HL-60/S4 (cell line): ENCODE measurements around the gene SIPA1L3.

ENCODE experiments used
- in situ Hi-C: fragments of 300-500 bp; cut with MboI; formaldehyde crosslinking; loops from 2 replicates; pipeline ENCODE4 v1.14.3; 2022; ENCODE audit warnings: low sequenced_read_pairs

The SIPA1L3 gene

DNA sequence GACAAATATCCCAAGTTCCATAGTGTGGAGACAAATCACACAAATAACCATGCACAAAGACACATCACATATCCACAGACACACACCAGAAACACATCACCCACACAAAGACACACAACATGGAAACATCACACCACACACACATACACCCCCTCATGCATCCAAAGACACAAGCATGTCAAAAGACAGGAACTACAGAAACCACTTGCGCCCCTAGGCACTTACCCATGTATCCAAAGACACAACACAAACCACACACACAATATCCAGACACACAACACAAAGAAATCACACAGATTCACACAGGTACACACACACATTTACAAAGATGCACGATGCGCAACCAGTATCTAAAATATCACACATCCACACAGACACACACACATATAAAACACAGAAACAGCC lies 316.1 kb downstream of the SIPA1L3 start:
- in situ Hi-C loops, result no loop called here

DNA sequence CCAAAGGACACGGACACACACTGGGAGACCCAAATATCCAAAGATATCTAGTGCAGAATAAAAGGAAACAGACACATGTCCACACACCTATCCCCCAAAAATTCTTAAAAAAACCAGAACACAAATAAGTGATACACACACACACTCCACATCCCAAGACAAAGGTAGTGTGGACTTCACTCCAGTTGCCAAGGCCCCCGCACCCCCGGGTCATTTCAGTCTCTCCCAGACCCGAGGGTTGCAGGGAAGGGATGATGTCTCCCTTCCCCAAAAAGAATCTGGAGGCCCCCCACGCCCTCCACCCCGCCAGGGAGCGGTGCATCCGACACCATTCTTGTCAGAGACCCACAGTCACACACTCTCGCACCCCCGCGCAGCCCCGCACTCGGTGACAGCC lies 316.6 kb downstream of the SIPA1L3 start:
- in situ Hi-C loops, result no loop called here

DNA sequence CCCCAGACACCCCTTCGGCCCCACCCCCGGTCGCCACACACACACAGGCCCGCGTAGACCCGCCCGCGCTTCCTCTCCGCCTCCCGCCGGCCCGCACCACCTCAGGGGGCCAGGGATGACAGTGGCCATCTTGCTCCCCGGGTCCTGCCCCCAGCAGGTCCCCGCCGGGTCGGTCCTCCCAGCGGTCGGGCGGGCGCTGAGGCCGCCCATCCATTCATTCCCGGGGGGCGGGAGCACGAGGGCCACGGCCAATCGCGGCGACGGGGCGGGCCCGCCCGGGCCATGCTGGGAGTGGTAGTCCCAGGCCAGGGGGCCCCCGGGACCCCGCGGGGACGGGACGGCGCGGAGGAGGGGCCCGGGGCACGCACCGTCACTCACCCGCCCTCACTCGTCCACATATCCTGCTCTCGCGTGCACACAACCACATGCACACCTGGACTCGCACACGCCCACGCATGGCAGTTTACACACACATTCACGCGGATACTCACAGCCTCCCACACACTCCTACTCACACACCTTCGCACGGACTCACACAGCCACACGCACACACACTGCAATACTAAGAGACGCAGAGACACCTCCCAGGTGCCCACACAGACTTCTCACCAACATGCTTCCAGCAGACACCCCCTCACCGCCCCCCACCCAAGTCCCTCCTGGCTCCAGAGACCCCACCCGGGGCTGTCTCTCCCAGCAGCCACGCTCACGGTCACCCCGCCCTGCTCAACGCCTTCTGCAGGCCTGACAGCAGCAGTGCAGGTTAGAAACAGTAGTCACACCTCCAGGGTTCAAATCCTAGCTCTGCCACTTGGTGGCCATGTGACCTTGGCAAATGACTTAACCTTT lies 317.2 kb downstream of the SIPA1L3 start, which contains the start of gene DPF1:
DPF1 (minus strand) TSS at position 209 of the 849 bp plus-strand sequence; CDS start at position 129, 80 bp downstream.
- in situ Hi-C loops, result no loop called here

DNA sequence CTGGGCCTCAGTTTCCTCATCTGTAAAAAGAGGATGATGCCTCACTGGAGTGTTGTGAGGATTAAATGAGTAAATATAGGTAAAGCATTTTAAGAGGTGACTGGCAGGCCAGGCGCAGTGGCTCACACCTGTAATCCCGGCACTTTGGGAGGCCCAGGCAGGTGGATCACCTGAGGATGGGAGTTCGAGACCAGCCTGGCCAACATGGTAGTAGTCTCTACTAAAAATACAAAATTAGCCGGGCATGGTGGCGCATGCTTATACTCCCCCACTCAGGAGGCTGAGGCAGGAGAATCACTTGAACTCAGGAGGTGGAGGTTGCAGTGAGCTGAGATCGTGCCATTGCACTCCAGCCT lies 317.8 kb downstream of the SIPA1L3 start:
- in situ Hi-C loops, result loop anchor here (25.0 kb wide), 1 partner anchor 712 kb away; the partner anchor contains the start of genes MRPS12 and SARS2

DNA sequence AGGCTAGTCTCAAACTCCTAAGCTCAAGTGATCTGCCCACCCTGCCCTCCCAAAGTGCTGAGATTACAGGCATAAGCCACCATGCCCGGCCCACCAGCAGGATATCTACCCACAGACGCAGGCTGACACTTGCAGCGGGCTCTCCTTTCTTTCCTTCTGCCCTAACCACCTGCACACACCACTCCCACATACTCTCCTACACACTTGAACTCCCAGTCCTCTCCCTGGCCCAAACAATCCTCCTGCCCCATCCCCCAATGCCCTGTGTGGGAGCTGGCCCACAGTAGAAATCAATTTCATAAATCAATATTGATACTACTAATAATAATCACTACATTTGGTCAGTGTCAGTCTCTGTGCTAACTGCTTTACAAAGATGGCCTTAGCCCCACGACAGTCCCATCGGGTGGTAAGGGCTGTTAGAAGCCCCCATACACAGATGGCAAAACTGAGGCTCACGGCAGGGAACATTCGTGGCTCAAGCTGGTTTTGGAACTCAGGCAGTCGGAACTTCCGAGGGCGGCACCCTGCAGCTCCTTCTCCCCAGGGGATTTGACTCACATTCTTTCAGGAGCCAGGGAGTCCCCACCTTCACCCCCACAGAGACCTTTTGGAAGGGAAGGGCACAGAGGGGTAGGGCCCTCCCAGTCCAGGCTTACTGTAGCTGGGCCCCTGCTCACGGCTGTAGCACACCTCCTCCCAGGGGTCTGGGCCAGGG lies 320.4 kb downstream of the SIPA1L3 start:
- in situ Hi-C loops, result loop anchor here (25.0 kb wide), 1 partner anchor 710 kb away; the partner anchor contains the start of genes MRPS12 and SARS2

DNA sequence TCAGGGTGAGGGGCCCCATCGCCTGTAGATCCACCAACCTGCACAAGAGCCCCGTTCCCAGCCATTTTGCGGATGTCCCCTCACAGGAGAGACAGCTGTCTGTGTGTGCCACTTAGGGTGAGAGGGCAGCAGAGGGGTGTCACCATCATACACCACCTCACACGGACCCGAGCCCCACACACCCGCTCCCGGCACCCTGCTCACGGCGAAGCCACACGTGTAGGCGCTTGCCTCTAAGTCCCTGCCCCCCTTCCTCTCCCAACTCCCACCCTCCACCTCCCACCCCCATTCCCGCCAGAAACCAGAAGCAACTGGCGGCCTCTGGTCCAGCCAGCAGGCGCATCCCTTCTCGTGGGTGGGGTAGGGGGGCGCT lies 321.0 kb downstream of the SIPA1L3 start:
- in situ Hi-C loops, result loop anchor here (25.0 kb wide), 1 partner anchor 709 kb away; the partner anchor contains the start of genes MRPS12 and SARS2

DNA sequence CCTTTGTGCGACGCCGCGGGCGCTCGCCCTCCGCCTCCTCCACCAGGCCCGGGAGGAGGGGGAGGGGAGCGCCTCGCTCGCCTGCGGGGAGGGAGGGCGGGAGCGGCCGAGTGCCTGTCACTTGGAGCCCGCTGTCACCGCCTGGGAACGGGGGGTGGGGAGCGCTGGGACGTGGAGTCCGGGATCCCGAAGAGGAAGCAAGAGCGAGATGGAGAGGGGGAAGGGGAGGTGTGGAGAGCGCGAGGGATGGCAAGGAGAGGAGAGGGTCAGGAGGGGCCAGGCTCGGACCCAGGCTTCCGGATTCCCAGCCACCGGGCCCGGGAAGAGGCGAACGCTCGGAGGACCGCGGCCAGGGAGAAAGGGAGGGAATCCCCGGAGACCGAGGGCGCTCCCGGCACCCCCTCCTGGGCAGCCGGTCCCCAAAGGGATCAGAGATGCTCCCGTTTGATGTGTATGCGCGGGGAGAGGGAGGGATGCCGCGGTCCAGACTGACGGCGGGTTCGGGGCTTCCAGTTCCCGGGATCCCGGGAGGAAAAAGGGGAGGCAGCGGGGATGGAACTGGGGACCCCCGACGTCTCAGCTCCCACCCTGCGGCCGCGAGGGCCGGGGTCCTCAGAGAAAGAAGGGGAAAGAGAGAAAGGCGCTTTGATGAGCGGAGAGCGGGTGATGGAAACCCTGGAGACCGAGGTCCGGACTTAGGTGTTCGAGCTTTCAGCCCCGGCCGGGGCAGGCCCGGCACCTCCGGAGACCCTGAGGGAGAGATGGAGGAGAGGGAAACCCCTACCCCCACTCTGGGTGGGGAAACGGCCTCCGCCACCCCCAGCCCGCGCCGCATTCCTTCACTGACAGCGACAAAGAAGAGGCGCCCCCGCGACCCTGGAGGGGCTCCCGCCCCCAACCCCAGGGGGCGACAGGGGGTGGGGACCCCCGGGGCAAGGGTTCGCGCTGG lies 321.8 kb downstream of the SIPA1L3 start:
- in situ Hi-C loops, result loop anchor here (25.0 kb wide), 1 partner anchor 709 kb away; the partner anchor contains the start of genes MRPS12 and SARS2

DNA sequence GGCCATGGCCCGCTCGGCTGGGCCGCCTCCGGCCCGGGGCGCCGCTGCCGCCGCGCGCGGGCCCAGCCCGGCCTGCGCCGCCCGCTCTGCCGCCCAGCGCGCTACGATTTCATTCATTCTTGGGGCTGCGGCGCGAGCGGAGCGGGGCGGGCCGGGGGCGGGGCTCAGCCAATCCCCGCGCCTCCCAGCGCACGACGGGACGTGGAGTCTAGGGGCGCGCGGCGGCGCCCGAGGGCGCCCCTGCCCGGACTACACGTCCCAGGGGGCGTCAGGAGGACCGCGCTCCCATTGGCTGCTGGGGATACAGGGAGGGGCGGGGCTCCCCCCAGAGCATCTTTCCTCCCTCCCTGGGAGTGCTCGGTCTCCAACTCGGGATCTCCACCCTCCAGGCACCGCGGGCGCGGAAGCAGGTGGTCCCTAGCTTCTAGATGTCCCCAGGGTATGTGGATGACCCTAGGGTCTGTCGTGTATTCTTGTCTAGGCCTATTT lies 322.6 kb downstream of the SIPA1L3 start:
- in situ Hi-C loops, result loop anchor here (10.0 to 25.0 kb wide), 2 partner anchors 325 to 708 kb away; partner anchors contain the start of genes MRPS12, SARS2, SIPA1L3 and WDR87

DNA sequence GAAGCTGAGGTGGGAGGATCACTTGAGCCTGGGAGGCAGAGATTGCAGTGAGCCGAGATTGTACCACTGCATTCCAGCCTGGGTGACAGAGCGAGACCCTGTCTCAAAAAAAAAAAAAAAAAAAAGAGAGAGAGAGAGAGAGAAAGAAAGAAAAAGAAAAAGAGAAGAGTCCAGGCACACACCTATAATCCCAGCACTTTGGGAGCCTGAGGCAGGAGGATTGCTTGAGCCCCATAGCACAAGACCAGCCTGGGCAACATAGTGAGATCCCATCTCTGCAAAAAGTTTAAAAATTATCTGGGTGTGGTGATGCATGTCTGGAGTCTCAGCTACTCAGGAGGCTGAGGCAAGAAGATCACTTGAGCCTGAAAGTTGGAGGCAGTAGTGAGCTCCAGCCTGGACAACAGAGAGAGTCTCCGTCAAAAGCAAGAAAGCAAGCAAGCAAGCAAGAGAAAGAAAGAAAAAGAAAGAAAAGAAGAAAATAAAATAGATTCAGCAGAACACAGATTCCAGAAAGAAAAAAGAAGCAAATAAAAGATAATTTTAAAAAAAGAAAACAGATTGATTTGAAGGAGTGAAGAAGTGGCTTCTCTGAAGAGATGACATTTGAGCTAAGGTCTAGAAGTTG lies 323.6 kb downstream of the SIPA1L3 start:
- in situ Hi-C loops, result loop anchor here (10.0 to 25.0 kb wide), 2 partner anchors 326 to 707 kb away; partner anchors contain the start of genes MRPS12, SARS2, SIPA1L3 and WDR87

DNA sequence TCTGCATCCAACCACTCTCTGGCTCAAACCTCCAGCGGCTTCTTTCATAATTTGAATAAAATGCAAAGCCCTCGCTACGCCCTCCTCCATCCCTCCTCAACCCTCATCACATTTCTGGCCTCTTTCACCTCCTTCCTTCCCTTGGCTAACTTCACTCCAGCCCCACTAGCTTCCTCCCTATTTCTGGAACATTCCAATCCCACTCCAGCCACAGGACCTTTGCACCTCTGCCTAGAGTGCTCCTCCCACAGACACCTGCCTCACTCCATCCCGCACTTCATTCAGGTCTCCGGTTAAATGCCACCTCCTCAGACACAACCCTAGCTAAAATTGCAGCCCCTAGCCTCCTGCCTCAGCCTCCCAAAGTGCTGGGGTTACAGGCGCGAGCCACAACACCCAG lies 324.9 kb downstream of the SIPA1L3 start:
- in situ Hi-C loops, result loop anchor here (10.0 to 25.0 kb wide), 2 partner anchors 327 to 705 kb away; partner anchors contain the start of genes MRPS12, SARS2, SIPA1L3 and WDR87

DNA sequence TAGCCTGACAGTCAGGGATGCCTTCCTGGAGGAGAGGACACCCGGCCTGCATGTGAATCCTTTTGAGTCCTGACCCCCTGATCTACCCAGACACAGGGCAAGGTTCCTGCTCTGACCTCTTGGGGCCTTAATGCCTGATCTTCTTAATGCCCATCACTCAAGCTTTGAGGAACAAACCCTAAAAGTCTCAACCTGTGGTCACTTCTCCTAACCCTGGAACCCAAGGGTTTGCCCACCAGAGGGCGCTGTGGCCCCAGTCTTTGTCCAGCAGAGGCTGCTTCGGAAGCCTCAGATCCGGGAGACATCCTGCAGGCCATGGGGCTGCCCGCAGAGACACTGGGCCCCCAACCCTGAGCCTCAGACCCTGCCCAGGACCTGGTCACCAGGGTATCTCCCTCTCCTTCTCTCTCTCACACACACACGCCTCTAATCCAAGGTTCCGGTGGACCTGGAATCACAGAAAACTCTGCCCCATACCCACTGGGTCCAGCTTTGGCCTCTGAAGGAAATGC lies 326.8 kb downstream of the SIPA1L3 start:
- in situ Hi-C loops, result loop anchor here (10.0 to 25.0 kb wide), 2 partner anchors 329 to 704 kb away; partner anchors contain the start of genes MRPS12, SARS2, SIPA1L3 and WDR87

DNA sequence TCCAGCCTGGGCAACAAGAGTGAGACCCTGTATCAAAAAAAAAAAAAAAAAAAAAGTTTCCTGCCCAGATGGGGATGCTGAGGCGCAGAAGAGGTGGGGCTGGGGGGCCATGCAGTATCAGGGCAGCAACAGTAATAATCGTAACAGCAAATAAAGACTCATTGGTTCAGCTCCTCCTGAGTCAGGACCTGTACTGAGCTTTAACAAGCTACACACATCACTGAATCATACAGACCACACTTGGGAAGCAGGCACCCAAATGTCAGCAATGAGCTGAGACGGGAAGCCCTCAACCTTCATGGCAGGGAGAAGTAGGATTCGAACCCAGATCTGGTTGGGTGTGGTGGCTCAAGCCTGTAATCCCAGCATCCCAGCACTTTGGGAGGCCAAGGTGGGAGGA lies 327.6 kb downstream of the SIPA1L3 start:
- in situ Hi-C loops, result loop anchor here (5.0 to 25.0 kb wide), 3 partner anchors 98 to 703 kb away; partner anchors contain the start of genes MRPS12, SARS2, SIPA1L3 and WDR87

DNA sequence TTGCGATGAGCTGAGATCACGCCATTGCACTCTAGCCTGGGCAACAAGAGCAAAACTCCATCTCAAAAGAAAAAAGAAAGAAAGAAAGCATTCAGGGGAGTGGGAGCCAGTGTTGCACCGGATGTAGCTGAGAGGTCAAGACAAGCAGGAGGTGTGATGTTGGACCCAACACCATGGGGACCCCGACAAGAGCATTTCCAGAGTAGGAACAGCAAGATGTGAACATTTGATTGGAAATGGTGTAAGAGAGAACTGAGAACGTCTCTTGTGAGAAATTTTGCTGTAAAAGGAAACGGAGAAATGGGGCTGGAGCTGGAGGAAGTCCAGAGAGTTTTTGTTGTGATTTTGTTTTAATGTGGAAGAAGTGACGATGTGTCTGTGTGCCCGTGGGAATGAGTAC lies 332.8 kb downstream of the SIPA1L3 start:
- in situ Hi-C loops, result loop anchor here (5.0 to 25.0 kb wide), 3 partner anchors 92 to 697 kb away; partner anchors contain the start of genes MRPS12, SARS2, SIPA1L3 and WDR87

DNA sequence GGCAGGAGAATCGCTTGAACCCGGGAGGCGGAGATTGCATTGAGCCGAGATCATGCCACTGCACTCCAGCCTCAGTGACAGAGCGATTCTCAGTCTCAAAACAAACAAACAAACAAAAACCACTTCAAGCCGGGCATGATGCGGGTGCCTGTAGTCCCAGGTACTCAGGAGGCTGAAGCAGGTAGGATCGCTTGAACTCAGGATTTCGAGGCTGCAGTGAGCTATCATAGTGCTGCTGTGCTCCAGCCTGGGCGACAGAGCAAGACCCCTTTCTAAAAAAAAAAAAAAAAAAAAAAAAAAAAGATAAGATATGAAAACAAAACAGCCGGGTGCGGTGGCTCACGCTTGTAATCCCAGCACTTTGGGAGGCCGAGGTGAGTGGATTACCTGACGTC lies 336.3 kb downstream of the SIPA1L3 start:
- in situ Hi-C loops, result loop anchor here (25.0 kb wide), 1 partner anchor 694 kb away; the partner anchor contains the start of genes MRPS12 and SARS2

DNA sequence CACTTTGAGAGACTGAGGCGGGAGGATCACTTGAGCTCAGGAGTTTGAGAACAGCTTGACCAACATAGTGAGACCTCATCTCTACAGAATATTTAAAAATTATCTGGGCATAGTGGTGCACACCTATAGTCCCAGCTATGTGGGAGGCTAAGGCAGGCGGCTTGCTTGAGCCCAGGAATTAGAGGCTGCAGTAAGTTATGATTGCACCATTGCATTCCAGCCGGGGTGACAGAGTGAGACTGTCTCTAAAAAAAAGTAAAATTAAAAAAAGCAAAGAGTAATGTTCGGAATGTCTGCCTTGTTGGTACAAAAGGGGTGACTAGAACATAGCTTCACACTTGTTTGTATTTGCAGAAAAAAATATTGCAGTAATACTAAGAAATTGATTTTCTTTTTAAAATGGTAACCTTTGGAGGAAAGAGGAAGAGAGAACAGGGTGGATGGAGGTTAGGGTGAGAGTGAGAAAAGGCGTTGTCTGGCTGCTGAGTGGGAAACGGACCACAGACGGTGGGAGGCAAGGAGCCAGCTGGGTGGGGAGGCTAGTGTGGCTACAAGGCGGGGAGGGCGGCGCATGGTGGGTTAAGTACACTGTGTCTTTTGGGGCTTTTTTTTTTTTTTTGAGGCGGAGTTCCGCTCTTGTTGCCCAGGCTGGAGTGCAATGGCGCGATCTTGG lies 339.0 kb downstream of the SIPA1L3 start:
- in situ Hi-C loops, result loop anchor here (25.0 kb wide), 1 partner anchor 691 kb away; the partner anchor contains the start of genes MRPS12 and SARS2

DNA sequence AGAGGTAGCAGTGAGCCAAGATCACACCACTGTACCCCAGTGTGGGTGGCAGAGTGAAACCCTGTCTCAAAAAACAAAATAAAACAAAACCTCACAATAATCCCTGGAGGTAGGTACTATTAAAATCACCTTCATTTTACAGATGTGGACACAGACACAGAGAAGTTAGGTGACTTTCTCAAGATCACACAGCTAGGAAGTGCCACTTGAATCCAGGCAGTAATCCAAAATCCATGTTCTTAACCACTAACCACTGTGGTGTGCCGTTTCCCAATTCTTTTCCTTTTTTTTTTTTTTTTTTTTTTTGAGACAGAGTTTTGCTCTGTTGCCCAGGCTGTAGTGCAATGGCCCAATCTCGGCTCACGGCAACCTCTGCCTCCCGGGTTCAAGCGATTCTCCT lies 340.1 kb downstream of the SIPA1L3 start:
- in situ Hi-C loops, result loop anchor here (25.0 kb wide), 1 partner anchor 690 kb away; the partner anchor contains the start of genes MRPS12 and SARS2

DNA sequence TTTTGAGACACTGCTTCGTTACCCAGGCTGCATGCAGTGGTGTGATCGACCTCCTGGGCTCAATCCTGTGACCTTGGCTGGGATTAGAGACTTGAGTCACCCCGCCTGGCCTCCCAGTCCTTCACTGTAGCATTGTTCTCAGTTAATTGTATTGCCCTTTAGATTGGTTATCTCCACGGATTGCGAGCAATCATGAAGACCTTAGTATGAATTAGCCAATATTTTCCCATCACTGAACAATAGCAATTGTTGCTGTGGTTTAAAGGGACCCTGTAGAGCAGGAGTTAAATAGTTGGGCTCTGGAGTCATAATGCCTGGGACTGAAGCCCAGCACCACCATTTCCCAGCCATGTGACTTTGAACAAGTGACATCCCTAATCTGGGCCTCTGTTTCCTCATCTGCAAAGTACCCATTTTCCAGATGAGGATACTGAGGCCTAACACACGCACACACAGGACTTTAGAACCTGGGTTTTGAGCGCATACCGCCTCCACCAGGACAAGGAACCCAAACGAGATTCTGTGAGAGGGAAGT lies 340.8 kb downstream of the SIPA1L3 start:
- in situ Hi-C loops, result loop anchor here (25.0 kb wide), 1 partner anchor 690 kb away; the partner anchor contains the start of genes MRPS12 and SARS2

DNA sequence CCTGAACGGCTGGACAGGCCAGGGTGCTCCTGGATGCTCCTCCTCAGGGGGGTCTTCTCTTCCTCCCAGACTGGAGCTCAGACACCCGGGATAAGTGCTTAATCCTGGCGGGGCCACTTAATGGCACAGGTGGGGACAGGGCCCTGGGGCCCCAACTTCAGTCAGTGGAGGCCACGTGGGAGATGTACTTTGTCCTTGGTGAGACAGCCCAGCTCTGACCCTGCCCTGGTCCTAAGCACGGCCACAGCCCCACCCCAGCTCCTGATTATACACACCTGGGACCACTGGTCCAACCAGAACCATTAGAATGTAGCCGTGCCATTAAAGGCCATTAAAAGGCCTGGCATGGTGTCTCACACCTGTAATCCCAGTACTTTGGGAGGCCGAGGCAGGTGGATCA lies 341.4 kb downstream of the SIPA1L3 start:
- in situ Hi-C loops, result loop anchor here (25.0 kb wide), 1 partner anchor 689 kb away; the partner anchor contains the start of genes MRPS12 and SARS2
